Tibial nerve (tissue), 4 donors: ENCODE data around the gene ZNF566. TPM values are rescaled to one million over a fixed set of nuclear protein-coding genes. Genes with fewer than 3 reads are reported as not detected.

Experiments
- DNase-seq, 2 donors: peaks; one replicate each; pipeline ENCODE4 v3.0.0-alpha.2; 2019; ENCODE audit warnings: low spot score in 2 of 2
- H3K27ac ChIP-seq, 4 donors: fragments of 200-600 bp; sonication (generic) in 3 of 4; one replicate each; pipeline ENCODE4 v1.5.1; 2017 to 2019; ENCODE audit warnings: mild to moderate bottlenecking in 1 of 4
- H3K27me3 ChIP-seq, 2 donors: fragments of 200-600 bp; sonication (generic) in 1 of 2; one replicate each; pipeline versions ENCODE4 v1.5.1 to v1.6.0; 2017 to 2019
- H3K36me3 ChIP-seq, 3 donors: fragments of 200-600 bp; sonication (generic); one replicate each; pipeline ENCODE4 v1.5.1; 2018 to 2019
- H3K4me1 ChIP-seq, 4 donors: fragments of 200-600 bp; sonication (generic) in 3 of 4; one replicate each; pipeline ENCODE4 v1.5.1; 2017 to 2019
- H3K4me3 ChIP-seq, 4 donors: fragments of 200-600 bp; sonication (generic) in 3 of 4; one replicate each; pipeline ENCODE4 v1.5.1; 2017 to 2019; ENCODE audit warnings: mild to moderate bottlenecking in 1 of 4, moderate library complexity in 1 of 4
- H3K9me3 ChIP-seq, 4 donors: fragments of 200-600 bp; sonication (generic) in 3 of 4; one replicate each; pipeline ENCODE4 v1.5.1; 2017 to 2019
- EP300 ChIP-seq, 2 donors: sonication (generic); formaldehyde crosslinking; IDR thresholded peaks; one replicate each; pipeline ENCODE4 v1.6.1; 2017; ENCODE audit warnings: antibody characterized with exemption in 2 of 2, mild to moderate bottlenecking in 1 of 2
- POLR2A ChIP-seq, 2 donors: fragments of 450-650 bp; IDR thresholded peaks; one replicate each; pipeline ENCODE4 v1.6.1; 2017; ENCODE audit warnings: antibody characterized with exemption in 2 of 2, mild to moderate bottlenecking in 2 of 2, moderate library complexity in 2 of 2
- WGBS, 2 donors: methylation state at CpG; one replicate each; pipeline ENCODE4 v1.1.5; 2018; 5-methylcytosine and 5-hydroxymethylcytosine counted together
- total RNA-seq, 4 donors: library from RNA; depleted of rRNA; stranded (reverse); fragments of >200 nt; gene quantifications; one replicate each; pipeline ENCODE4 v1.1.0, GENCODE V29; 2016
- TF ChIP-seq, protein P1 (sequence below), 5 experiments: fragments of 200-600 bp in 3 of 5; fragments of 450-650 bp in 2 of 5; sonication (generic) in 3 of 5; IDR thresholded peaks; one replicate each; pipeline ENCODE4 v1.5.1; 2016 to 2019; ENCODE audit warnings: antibody characterized with exemption in 5 of 5, mild to moderate bottlenecking in 3 of 5, moderate library complexity in 2 of 5

ZNF566 gene
- total RNA-seq, 4 donors from 2014 or later = 12.1 to 20.1 (median 14.9) TPM

DNA sequence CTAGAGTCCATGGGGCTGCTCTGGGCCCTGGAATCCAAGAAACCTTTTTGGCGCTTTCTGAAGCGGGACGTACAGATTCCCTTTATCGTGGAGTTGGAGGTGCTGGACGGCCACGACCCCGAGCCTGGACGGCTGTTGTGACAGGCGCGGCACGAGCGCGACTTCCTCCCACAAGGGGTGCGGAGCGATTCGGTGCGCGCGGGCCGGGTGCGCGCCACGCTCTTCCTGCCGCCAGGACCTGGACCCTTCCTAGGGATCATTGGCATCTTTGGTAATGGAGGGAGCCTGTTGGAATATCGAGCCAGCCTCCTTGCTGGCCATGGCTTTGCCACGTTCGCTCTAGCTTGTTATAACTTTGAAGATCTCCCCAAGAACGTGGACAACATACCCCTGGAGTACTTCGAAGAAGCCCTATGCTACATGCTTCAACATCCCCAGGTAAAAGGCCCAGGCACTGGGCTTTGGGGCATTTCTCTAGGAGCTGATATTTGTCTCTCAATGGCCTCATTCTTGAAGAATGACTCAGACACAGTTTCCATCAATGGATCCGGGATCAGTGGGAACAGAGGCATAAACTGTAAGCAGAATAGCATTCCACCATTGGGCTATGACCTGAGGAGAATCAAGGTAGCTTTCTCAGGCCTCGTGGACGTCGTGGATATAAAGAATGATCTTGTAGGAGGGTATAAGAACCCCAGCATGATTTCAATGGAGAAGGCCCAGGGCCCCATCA lies 67.4 kb downstream of the ZNF566 start:
- no peak for DNase-seq
- Histone ChIP-seq H3K27me3 (peaks cover 0 to 24% of the 10 kb centered on the region in 2 donors), H3K27ac (no peak overlapping the region), H3K4me3 (peak overlapping the region in 3 of 4 donors; percentile 22 to 53 (median 22)), H3K4me1 (peaks cover 0 to 21% (median 8%) of the 10 kb centered on the region in 4 donors), H3K36me3 (peaks cover 0 to 4% (median 0%) of the 10 kb centered on the region in 3 donors), H3K9me3 (peaks cover 0 to 36% (median 0%) of the 10 kb centered on the region in 4 donors)
- no peak for TF ChIP-seq POLR2A (IDR thresholded peaks at IDR 0.05)
- TF ChIP-seq, protein P1, sequence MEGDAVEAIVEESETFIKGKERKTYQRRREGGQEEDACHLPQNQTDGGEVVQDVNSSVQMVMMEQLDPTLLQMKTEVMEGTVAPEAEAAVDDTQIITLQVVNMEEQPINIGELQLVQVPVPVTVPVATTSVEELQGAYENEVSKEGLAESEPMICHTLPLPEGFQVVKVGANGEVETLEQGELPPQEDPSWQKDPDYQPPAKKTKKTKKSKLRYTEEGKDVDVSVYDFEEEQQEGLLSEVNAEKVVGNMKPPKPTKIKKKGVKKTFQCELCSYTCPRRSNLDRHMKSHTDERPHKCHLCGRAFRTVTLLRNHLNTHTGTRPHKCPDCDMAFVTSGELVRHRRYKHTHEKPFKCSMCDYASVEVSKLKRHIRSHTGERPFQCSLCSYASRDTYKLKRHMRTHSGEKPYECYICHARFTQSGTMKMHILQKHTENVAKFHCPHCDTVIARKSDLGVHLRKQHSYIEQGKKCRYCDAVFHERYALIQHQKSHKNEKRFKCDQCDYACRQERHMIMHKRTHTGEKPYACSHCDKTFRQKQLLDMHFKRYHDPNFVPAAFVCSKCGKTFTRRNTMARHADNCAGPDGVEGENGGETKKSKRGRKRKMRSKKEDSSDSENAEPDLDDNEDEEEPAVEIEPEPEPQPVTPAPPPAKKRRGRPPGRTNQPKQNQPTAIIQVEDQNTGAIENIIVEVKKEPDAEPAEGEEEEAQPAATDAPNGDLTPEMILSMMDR (IDR thresholded peaks at IDR 0.05) = no peak
- TF ChIP-seq EP300 (IDR thresholded peaks at IDR 0.05) = no peak
- WGBS, 2 donors = 23 to 42% methylated on average over 18 to 32 of the region's 33 CpGs

DNA sequence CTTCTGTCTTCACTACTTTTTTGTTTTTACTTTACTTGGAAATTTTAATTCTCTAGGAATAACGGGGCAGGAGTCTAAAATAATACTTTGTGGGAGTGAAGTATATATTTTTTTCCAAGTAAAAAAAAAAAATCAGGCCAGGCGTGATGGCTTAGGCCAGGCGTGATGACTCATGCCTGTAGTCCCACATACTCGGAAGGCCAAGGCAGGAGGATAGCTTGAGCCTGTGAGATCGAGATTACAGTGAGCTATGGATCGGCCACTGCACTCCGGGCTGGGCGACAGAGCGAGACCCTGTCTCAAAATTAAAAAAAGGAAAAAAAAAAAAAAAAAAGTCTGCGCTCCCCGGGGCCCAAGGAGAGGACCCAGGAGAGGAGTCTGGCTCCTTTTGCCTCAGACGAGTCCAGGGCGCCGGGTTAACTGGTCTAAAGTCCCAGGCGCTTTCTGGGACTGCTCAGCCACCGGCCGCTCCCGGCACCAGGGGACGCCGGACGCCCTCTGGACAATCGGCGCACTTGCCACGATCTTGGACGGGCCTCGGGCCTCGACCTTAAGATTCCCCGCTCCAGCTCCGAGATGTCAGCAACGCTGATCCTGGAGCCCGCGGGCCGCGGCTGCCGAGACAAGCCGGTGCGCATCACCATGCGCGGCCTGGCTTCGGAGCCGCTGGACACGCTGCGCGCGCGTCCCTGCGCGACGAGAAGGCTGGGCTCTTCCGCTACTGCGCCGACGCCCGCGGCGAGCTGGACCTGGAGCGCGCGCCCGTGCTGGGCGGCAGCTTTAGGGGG lies 68.2 kb downstream of the ZNF566 start:
- peak overlapping the region in 3 of 4 donors; percentile 22 to 53 (median 22) for H3K4me3 ChIP-seq
- no peak for DNase-seq
- 7 to 13% methylated on average over 26 to 54 of the region's 61 CpGs for WGBS, 2 donors
- peaks cover 0 to 29% (median 0%) of the 10 kb centered on the region in 4 donors for H3K9me3 ChIP-seq
- peaks cover 0 to 4% (median 0%) of the 10 kb centered on the region in 3 donors for H3K36me3 ChIP-seq
- peaks cover 0 to 21% (median 8%) of the 10 kb centered on the region in 4 donors for H3K4me1 ChIP-seq
- H3K27me3 ChIP-seq = peaks cover 0 to 24% of the 10 kb centered on the region in 2 donors
- no peak overlapping the region for H3K27ac ChIP-seq
- TF ChIP-seq EP300 (IDR thresholded peaks at IDR 0.05) (no peak), POLR2A (IDR thresholded peaks at IDR 0.05) (no peak)
- TF ChIP-seq, protein P1 (IDR thresholded peaks at IDR 0.05) = no peak

DNA sequence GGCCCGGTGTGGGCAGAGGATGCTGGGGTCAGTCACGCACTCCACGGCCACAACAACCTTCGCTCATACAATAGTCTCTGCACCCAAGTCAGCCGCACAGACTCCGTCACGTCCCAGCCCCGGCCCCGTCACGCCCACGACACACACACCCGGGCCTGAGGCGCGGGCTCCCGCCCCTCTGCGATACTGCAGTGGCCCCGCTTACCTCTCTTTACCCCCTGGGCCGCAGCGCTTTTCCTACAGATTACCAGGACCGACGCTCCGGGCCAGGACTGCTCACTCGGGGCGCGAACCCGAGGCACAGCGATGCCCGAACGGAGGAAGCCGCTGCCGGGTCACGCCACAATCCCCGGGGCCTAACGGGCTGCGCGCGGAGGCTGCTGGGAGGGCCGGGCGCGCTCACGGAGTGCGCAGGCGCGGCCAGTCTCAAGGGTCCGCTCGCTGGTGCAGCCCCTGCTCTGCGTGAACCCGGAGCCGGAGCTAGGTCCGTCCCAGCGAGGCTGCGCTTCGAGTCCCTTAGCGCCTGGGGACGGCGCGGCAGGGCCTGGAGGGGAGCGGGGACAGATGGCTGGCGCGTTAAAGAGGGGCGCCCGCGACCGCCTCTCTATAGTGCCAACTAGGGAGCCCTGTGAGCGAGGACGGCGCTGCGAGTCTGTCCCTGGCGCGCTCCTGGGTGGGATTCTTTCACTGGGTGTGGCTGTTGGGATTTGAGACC lies 70.9 kb downstream of the ZNF566 start, which contains the start of gene ZFP82:
ZFP82 (minus strand) TSS at position 358 of the 715 bp plus-strand sequence. CDS start 8,855 bp downstream, outside the sequence.
- peaks cover 0 to 26% (median 0%) of the 10 kb centered on the region in 3 donors for H3K36me3 ChIP-seq
- H3K27ac ChIP-seq = peak within 1 kb of the TSS; percentile 49 to 95 (median 88)
- peak; percentile 50 to 53 for DNase-seq
- TF ChIP-seq, protein P1 (IDR thresholded peaks at IDR 0.05) = peak in 1 of 5 experiments; percentile 8
- peak in 1 of 2 donors; percentile 66 for TF ChIP-seq EP300 (IDR thresholded peaks at IDR 0.05)
- TF ChIP-seq POLR2A (IDR thresholded peaks at IDR 0.05) = peak in 1 of 2 donors; percentile 20
- WGBS, 2 donors = 0 to 1% methylated on average over 54 to 59 of the region's 70 CpGs
- H3K27me3 ChIP-seq = peaks cover 0 to 24% of the 10 kb centered on the region in 2 donors
- peaks cover 0 to 21% (median 8%) of the 10 kb centered on the region in 4 donors for H3K4me1 ChIP-seq
- peaks cover 0 to 44% (median 2%) of the 10 kb centered on the region in 4 donors for H3K9me3 ChIP-seq
- peak within 1 kb of the TSS; percentile 66 to 95 (median 90) for H3K4me3 ChIP-seq

DNA sequence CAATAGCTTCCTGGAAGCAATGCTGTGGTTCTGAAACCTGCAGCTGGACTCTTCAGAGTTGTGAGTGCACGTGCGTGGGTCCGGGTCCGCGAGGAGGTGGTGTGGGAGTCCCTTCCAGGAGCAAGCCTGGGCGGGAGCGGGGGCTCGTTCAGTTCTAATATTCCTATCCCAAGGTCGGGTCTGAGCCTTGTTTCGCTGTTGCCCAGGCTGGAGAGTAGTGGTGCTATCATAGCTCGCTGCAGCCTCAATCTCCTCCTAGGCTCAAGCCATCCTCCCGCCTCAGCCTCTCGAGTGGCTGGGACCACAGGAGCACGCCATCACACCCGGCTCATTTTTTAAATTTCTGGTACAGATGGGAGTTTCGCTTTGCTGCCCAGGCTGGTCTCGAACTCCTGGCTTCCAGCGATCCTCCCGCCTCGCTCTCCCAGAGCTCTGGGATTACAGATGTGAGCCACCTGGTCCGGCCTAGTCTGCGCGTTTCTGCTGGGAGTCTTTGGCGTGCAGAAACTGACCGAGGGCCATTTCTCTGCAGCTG lies 71.5 kb downstream of the ZNF566 start:
- peaks cover 0 to 48% (median 4%) of the 10 kb centered on the region in 4 donors for H3K9me3 ChIP-seq
- H3K4me3 ChIP-seq = peak overlapping the region; percentile 66 to 95 (median 90)
- H3K27ac ChIP-seq = peak overlapping the region; percentile 49 to 95 (median 88)
- peaks cover 0 to 21% (median 8%) of the 10 kb centered on the region in 4 donors for H3K4me1 ChIP-seq
- DNase-seq = no peak
- WGBS, 2 donors = 6 to 20% methylated on average over 24 to 25 of the region's 25 CpGs
- H3K36me3 ChIP-seq = peaks cover 0 to 32% (median 0%) of the 10 kb centered on the region in 3 donors
- peaks cover 0 to 21% of the 10 kb centered on the region in 2 donors for H3K27me3 ChIP-seq
- TF ChIP-seq, protein P1 (IDR thresholded peaks at IDR 0.05) = no peak
- no peak for TF ChIP-seq EP300 (IDR thresholded peaks at IDR 0.05)
- no peak for TF ChIP-seq POLR2A (IDR thresholded peaks at IDR 0.05)
